Measurements from ENCODE around the gene KIF21B. TPM values are rescaled to one million over a fixed set of nuclear protein-coding genes. Genes with fewer than 3 reads are reported as not detected.

Gene KIF21B
- total RNA-seq, 1 experiment from 2014 or later: 0.14 TPM

GRCh38 chr1:201022493-201022819, 1.1 kb downstream of the KIF21B start:
- in situ Hi-C loops (cut with HindIII; ENCODE audit: low pct_unique_long_range_greater_than_20kb, low sequenced_read_pairs): no loop called here

GRCh38 chr1:201021630-201022492, 1.7 kb downstream of the KIF21B start:
- in situ Hi-C loops (cut with HindIII; ENCODE audit: low pct_unique_long_range_greater_than_20kb, low sequenced_read_pairs): no loop called here
- no peak for DNase-seq (ENCODE audit: low read depth)

More at GRCh38 chr1:201022493-201022819, 1.1 kb downstream of the KIF21B start:
- no peak for DNase-seq (ENCODE audit: low read depth)

- no peak for DNase-seq (ENCODE audit: low read depth)
- in situ Hi-C loops (cut with HindIII; ENCODE audit: low pct_unique_long_range_greater_than_20kb, low sequenced_read_pairs): no loop called here
These were observed 2.5 kb downstream of the KIF21B start for GRCh38 chr1:201020721-201021629.

- in situ Hi-C loops (cut with HindIII; ENCODE audit: low pct_unique_long_range_greater_than_20kb, low sequenced_read_pairs): no loop called here
- no peak for DNase-seq (ENCODE audit: low read depth)
These were observed 3.4 kb downstream of the KIF21B start for GRCh38 chr1:201020040-201020591.

GRCh38 chr1:201019321-201019977, 4.1 kb downstream of the KIF21B start:
- in situ Hi-C loops (cut with HindIII; ENCODE audit: low pct_unique_long_range_greater_than_20kb, low sequenced_read_pairs): no loop called here
- peak; percentile 64 for DNase-seq (ENCODE audit: low read depth)

- in situ Hi-C loops (cut with HindIII; ENCODE audit: low pct_unique_long_range_greater_than_20kb, low sequenced_read_pairs): no loop called here
These were observed 5.7 kb downstream of the KIF21B start for GRCh38 chr1:201017828-201018163.

GRCh38 chr1:201016943-201017827, 6.3 kb downstream of the KIF21B start:
- in situ Hi-C loops (cut with HindIII; ENCODE audit: low pct_unique_long_range_greater_than_20kb, low sequenced_read_pairs): no loop called here
- DNase-seq (ENCODE audit: low read depth): no peak

More at GRCh38 chr1:201017828-201018163, 5.7 kb downstream of the KIF21B start:
- DNase-seq (ENCODE audit: low read depth): no peak

- no peak for DNase-seq (ENCODE audit: low read depth)
- in situ Hi-C loops (cut with HindIII; ENCODE audit: low pct_unique_long_range_greater_than_20kb, low sequenced_read_pairs): no loop called here
These were observed 7.3 kb downstream of the KIF21B start for GRCh38 chr1:201016211-201016651.

GRCh38 chr1:201015551-201016091, 7.9 kb downstream of the KIF21B start:
- in situ Hi-C loops (cut with HindIII; ENCODE audit: low pct_unique_long_range_greater_than_20kb, low sequenced_read_pairs): no loop called here
- no peak for DNase-seq (ENCODE audit: low read depth)

- in situ Hi-C loops (cut with HindIII; ENCODE audit: low pct_unique_long_range_greater_than_20kb, low sequenced_read_pairs): no loop called here
- DNase-seq (ENCODE audit: low read depth): no peak
These were observed 8.7 kb downstream of the KIF21B start for GRCh38 chr1:201014816-201015200.

GRCh38 chr1:201013991-201014815, 9.3 kb downstream of the KIF21B start:
- in situ Hi-C loops (cut with HindIII; ENCODE audit: low pct_unique_long_range_greater_than_20kb, low sequenced_read_pairs): no loop called here
- no peak for DNase-seq (ENCODE audit: low read depth)

GRCh38 chr1:201013031-201013485, 10.5 kb downstream of the KIF21B start:
- in situ Hi-C loops (cut with HindIII; ENCODE audit: low pct_unique_long_range_greater_than_20kb, low sequenced_read_pairs): no loop called here
- DNase-seq (ENCODE audit: low read depth): no peak

GRCh38 chr1:201011616-201012015, 11.9 kb downstream of the KIF21B start:
- in situ Hi-C loops (cut with HindIII; ENCODE audit: low pct_unique_long_range_greater_than_20kb, low sequenced_read_pairs): no loop called here
- DNase-seq (ENCODE audit: low read depth): no peak

GRCh38 chr1:201009962-201010645, 13.4 kb downstream of the KIF21B start:
- no peak for DNase-seq (ENCODE audit: low read depth)
- in situ Hi-C loops (cut with HindIII; ENCODE audit: low pct_unique_long_range_greater_than_20kb, low sequenced_read_pairs): no loop called here

GRCh38 chr1:201008666-201009360, 14.7 kb downstream of the KIF21B start:
- no peak for DNase-seq (ENCODE audit: low read depth)
- in situ Hi-C loops (cut with HindIII; ENCODE audit: low pct_unique_long_range_greater_than_20kb, low sequenced_read_pairs): no loop called here

Measured in Caki2 (cell line).